GM18858 (cell line): ENCODE measurements around the gene CAMTA2.

Experiments
- ATAC-seq: cut with Tn5 transposase; IDR thresholded peaks from one replicate; pipeline ENCODE4 v1.9.1; 2021; ENCODE audit not compliant: unreplicated experiment

Gene CAMTA2

DNA sequence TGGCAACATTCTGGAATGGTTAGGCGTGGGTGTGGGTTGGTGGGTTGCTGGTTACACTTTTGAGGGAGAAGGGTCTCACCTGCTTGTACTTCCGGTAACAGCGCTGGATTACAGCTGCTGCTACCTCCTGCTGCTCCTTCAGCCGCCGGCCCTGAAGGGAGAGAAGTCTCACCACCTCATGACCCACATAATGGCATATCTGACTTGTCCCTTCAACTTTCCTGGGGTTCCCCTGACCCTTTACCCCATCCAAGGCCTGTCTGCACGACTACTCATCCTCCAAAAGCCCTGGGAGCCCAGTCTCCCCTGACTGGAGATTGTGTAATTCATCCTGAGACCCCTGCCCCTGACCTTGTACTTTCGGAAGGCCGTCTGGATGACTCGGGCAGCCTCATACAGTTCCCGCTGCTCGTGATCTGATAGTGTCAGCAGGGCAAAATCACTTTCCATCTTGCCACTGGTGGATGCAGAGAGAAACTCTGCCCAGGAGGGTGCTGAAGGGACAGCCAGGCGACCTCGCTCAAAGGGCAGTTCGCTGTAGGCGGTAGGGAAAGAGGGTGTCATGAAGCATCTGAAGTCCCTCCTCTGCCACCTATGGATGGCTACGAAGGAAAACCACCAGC is 17.8 kb downstream of the CAMTA2 start:
- no peak for ATAC-seq

DNA sequence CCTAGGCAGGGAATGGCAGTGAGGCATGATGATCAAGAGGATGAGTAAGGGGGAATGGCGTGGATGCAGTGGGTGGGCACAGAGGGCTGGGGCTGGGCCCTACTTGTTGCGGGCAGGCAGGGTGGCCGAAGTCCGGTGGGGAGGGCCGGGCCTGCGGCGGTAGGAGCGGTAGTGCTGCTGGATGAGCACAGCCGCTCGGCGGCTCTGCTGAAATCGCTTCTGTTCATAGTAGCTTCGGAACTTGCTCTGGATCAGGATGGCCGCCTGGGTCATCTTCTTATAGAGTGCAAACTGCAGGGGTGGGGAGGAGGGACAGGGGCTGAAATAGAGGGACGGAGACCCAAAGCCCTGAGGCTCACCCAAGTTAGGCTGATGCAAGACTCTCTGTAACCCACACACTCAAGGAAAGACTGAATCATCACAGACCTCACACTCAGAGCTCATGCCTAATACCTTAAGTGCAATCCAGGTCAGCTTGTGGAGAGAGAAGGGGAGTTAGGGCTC is 18.4 kb downstream of the CAMTA2 start:
- no peak for ATAC-seq

DNA sequence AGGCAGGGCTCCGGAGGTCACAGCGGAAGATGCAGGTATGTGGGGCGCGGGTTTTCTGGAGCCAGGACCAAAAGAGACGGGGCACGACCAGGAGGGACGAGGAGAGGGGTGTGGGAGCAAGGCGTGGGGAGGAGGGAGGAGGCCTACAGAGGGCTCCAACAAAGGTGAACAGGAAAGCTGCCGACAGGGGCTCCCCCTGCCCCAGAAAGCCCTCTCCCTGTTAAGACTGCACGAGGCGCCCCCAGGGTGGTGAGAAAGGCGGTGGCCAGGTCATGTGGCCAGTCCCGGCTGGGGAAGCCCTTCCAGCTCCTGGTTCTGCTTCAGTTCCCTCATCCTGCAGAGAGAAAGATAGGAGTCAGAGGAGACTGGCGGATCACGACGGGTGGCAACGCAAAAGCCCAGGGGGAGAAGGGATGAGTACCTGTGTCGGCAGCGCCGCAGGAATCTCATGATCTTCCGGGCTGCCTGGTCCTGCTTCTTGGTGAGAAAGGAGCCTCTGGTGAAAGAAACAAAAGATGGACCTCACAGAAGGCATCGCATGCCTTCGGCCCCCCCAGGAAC is 18.9 kb downstream of the CAMTA2 start:
- ATAC-seq, result no peak

DNA sequence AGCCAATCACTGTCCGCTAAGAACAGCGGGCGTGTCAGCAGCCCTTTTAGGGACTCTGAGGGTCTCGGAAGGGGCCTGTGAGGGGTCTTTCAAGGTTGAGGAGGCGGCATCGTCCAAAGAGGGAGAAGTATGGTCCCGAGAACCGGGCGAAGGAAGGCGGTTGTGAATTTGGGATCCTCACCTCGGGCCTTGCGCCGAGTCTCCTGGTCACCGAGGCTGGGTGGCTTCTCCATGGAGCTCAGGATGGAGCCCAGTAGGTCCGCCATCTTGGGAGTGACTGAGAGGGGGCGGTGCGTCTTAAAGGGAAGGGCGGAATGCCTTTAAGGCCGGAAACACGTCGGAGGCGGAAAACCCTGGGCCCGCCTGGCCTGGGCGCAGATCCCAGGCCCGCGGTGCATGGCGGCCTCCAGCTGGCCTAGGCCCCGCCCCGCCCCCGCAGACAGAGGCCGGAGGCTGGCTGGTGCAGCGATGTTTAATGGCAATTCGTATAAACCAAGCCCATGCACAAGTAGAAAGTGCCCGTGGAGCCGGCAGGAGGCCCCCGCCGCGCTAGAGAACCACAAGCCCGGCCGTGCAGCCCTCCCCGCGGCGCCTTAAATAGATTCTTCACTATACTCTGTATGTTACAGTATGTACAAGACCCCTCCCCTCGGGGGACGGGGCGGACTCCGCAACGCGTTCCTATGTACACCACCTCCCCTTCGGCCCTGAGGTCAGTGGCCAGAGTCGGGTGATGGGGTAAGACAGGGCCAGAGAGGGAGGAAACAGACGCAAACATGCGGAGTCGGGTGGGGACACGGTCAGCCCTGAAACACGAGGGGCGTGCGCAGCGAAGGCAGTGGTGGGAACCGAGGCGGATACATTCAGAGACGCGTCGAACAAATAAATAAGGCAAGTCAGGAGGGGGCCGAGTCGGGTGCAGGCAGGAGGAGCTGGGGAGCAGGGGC is 19.7 kb downstream of the CAMTA2 start, which contains the start of gene SPAG7:
SPAG7 (minus strand) TSS at position 279 of the 947 bp plus-strand sequence; CDS start at position 266, 13 bp downstream.
- peak; percentile 33 for ATAC-seq

- ATAC-seq, result peak; percentile 61
Measured at GRCh38 chr17:4966844-4967538, 20.5 kb downstream of the CAMTA2 start.

GRCh38 chr17:4965311-4965986 is 22.0 kb downstream of the CAMTA2 start:
- no peak for ATAC-seq

DNA sequence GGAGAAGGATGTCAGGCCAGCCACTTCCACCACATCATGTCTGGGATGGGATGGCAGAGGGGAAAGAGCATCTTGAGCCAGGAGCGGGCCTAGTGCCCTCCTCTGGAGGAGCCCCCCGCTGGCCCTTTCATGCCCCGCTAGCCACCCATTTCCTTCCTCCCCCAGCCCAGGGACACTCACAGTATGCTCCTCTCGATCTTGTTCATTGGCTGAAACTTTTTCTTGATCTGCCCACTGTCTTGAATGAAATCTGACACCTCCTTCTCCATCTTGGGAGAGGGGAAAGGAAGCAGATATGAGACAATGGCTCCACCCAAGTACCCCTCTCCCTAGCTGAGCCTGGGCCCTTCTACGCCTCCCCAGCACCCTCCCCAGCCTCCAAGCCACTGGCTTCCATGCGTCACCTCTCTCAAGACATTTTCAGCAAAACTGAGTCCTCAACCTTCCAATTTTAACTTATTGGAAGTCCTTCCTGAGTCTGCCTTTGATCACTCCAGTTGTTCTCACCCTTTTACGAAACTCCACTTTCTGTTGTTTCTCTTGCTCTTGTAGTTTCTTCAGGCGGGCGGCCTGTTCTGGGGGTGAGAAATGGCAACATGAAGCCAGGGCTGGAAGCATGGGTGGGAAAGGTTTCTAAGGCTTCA is 27.1 kb downstream of the CAMTA2 start:
- no peak for ATAC-seq

DNA sequence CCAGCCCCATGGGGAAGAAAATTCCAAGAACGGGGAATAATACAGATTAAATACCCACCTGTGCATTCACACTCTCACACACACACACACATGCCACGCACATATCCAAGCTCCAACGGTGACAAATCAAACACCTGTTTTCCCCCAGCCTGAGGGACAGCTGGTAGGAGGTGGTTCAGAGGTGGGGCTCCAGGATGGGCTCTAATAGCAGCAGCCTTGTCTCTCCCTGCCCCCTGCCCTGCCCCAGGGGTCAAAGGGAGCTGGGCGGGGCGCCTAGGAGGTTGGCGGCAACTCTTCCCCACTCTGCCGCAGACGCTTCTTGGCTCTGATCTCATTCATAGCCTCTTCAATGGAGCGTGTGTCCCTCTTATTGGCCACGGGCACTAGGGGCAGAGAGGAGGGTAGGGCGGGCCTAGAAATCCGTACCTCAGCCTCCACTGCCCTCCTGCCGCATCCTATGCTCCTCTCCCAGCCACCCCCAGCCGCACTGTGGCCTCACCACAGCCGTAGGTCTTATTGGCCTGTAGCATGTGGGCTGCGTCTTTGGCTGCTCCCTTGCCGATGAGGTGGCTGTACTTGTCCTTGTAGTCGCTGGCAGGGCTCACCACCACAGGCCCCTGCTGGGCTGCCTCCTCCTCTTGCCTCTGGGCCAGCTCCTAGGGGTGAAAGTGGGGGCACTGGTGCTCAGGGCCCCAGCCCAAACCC is 28.1 kb downstream of the CAMTA2 start:
- no peak for ATAC-seq

- ATAC-seq, result no peak
Measured at GRCh38 chr17:4958102-4958501, 29.4 kb downstream of the CAMTA2 start.

GRCh38 chr17:4956493-4957061 is 30.9 kb downstream of the CAMTA2 start:
- no peak for ATAC-seq

DNA sequence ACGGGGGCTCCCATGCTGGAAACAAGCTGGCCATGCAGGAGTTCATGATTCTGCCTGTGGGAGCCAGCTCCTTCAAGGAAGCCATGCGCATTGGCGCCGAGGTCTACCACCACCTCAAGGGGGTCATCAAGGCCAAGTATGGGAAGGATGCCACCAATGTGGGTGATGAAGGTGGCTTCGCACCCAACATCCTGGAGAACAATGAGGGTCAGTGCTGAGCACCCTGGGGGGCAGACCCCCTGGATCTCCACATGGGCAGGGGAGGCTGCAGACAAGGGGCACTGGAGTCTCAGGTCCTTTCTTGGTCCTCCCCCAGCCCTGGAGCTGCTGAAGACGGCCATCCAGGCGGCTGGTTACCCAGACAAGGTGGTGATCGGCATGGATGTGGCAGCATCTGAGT is 32.4 kb downstream of the CAMTA2 start:
- no peak for ATAC-seq

DNA sequence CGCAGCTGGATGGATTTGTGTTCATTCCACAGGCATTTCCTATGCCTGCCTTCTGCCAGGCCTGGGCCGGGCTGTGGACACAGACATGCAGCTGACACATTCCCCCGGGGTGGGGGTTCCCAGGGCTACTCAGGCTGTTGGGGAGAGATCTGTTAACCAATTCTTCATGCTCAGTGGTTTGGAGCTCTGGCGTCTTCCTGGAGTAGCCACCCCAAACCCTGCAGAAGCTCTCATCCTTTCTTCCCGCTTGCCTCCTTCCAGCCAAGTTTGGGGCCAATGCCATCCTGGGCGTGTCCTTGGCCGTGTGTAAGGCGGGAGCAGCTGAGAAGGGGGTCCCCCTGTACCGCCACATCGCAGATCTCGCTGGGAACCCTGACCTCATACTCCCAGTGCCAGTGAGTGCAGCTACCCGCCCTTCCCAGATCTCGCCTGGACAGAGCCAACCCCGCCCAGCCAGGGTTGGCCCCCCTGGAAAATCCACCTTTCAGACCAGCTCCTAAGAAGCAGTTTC is 34.0 kb downstream of the CAMTA2 start:
- no peak for ATAC-seq

DNA sequence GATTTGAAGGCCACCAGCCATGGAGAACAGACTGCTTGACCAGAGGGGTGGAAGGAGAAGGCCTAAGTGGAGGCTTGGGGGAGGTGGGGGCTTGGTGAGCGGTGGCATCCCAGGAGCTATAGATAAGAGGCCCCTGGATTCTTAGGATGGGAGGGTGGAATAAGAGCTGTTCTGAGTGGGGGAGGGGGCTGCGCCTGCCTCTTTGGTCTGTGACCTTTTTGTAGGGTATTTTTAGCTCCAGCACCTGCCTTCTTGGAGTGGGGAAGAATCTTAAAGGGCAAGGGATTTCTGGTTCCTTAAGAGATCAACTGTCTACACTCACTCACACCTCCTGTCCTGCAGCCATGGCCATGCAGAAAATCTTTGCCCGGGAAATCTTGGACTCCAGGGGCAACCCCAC is 36.0 kb downstream of the CAMTA2 start:
- ATAC-seq, result no peak

- ATAC-seq, result no peak
Measured at GRCh38 chr17:4950746-4951204, 36.7 kb downstream of the CAMTA2 start, which contains the start of gene ENO3. Gene ENO3 (plus strand): TSS chr17:4951119. CDS start chr17:4951830, 711 bp downstream.

- no peak for ATAC-seq
Measured at GRCh38 chr17:4950075-4950745, 37.3 kb downstream of the CAMTA2 start.

- ATAC-seq, result no peak
Measured at GRCh38 chr17:4949321-4950074, 38.0 kb downstream of the CAMTA2 start.

DNA sequence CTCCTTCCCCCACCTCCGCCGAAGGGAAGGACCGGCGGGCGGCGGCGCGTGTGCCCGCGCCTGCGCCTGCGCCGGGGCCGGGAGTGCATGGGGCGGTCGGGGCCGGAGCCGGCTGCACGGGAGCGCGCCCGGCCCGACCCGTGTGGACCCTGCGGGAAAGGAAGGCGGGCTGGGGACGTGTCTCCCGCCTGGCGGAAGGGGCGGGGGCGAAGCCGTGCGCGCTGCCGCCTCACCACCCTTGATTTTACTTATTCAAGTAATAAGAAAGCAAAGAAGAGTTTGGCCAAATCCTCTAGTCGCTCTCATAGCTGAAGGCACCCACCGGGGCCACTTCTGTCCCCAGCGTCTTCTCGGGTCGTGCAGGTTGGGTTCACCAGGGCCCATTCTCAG is 38.5 kb downstream of the CAMTA2 start:
- ATAC-seq, result no peak
